ENCODE results near the gene GRIK3. TPM values are rescaled to one million over a fixed set of nuclear protein-coding genes. Genes with fewer than 3 reads are reported as not detected.

The GRIK3 gene
- total RNA-seq, 1 donor from 2014 or later = not detected

DNA sequence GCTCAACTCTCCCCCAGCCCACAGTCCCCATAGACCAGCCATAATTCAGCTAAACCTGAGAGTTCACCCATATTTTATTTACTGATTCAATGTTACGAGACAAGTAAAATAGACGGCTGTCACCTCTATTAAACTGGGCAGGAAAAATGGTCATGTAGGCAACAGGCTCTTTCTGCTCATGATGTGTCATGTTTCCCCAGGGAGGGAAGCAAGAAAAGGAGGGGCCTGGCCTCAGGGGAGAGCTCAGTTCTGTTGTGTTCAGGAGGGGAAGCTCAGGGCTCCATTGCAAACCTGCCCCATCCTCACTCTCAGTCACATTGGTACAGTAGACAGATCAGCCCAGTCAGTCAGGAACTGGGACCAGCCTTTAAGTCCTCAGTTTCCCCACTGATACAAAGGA lies 12.8 kb downstream of the GRIK3 start:
- Mint-ChIP-seq H3K27me3 (ENCODE audit: low read depth) (peaks cover 74% of the 10 kb centered on the region), H3K4me3 (no peak overlapping the region), H3K27ac (no peak overlapping the region), H3K36me3 (no peaks in the 10 kb centered on the region), H3K4me1 (no peaks in the 10 kb centered on the region), H3K9me3 (no peaks in the 10 kb centered on the region)
- no peak for DNase-seq (ENCODE audit: low spot score in 2 of 2, unreplicated experiment in 2 of 2)
- TF ChIP-seq, protein P1, sequence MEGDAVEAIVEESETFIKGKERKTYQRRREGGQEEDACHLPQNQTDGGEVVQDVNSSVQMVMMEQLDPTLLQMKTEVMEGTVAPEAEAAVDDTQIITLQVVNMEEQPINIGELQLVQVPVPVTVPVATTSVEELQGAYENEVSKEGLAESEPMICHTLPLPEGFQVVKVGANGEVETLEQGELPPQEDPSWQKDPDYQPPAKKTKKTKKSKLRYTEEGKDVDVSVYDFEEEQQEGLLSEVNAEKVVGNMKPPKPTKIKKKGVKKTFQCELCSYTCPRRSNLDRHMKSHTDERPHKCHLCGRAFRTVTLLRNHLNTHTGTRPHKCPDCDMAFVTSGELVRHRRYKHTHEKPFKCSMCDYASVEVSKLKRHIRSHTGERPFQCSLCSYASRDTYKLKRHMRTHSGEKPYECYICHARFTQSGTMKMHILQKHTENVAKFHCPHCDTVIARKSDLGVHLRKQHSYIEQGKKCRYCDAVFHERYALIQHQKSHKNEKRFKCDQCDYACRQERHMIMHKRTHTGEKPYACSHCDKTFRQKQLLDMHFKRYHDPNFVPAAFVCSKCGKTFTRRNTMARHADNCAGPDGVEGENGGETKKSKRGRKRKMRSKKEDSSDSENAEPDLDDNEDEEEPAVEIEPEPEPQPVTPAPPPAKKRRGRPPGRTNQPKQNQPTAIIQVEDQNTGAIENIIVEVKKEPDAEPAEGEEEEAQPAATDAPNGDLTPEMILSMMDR (IDR thresholded peaks at IDR 0.05; ENCODE audit: unreplicated experiment) = no peak

DNA sequence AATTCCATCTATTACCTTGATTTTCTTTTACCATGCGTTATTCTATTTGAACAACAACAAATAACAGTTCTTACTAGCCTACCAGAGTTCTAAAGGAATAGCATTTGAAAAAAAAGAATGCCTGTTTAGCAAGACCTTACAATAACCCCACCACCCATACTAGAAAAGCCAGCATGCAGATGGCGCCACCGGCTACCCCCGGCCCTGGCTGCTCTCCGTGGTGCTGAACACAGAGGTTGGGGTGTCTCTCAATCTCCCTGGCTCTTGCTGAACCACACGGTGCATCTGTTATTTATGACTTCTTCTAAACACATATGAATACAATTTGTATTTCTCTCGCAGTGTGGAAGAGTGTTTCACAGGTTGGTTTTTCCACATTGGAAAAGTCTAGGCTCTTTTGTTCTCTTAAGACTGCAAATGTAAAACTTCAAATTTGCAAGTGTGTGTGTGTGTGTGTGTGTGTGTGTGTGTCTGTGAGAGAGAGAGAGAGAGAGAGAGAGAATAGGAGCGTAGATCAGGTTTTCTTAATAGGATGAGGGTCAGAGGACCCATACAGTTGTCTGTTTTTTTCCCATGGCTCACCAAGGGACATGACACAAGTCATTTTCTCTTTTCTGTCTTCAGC lies 13.6 kb downstream of the GRIK3 start:
- no peaks in the 10 kb centered on the region for H3K9me3 Mint-ChIP-seq
- H3K4me3 Mint-ChIP-seq = no peak overlapping the region
- DNase-seq (ENCODE audit: low spot score in 2 of 2, unreplicated experiment in 2 of 2) = peak in 1 of 2 experiments; percentile 67
- TF ChIP-seq, protein P1 (IDR thresholded peaks at IDR 0.05; ENCODE audit: unreplicated experiment) = no peak
- peaks cover 68% of the 10 kb centered on the region for H3K27me3 Mint-ChIP-seq (ENCODE audit: low read depth)
- no peaks in the 10 kb centered on the region for H3K4me1 Mint-ChIP-seq
- no peak overlapping the region for H3K27ac Mint-ChIP-seq
- no peaks in the 10 kb centered on the region for H3K36me3 Mint-ChIP-seq

DNA sequence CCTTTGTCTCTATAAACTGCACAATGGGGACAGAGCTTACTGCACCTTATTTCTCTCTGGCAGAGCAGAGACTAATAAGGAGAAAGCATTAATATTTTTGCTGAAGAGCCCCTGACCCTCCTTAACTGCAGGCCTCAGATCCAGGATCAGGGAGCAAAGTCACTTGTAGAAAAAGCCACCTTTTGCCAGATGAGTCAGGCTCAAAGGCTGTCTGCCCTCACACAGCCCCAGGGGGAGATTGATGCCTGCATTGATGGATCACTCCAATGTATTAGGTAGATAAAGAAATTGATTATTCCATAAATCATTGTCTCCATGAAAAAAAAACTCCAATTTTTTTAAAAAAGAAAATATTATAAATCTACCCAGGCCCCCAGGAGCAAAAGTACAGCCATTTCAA lies 15.8 kb downstream of the GRIK3 start:
- Mint-ChIP-seq H3K27me3 (ENCODE audit: low read depth) (peaks cover 58% of the 10 kb centered on the region), H3K27ac (no peak overlapping the region)
- TF ChIP-seq, protein P1 (IDR thresholded peaks at IDR 0.05; ENCODE audit: unreplicated experiment) = no peak

GRCh38 chr1:37017720-37018119 lies 16.6 kb downstream of the GRIK3 start:
- TF ChIP-seq, protein P1 (IDR thresholded peaks at IDR 0.05; ENCODE audit: unreplicated experiment) = no peak
- H3K4me3 Mint-ChIP-seq = no peak overlapping the region
- no peaks in the 10 kb centered on the region for H3K9me3 Mint-ChIP-seq
- no peaks in the 10 kb centered on the region for H3K36me3 Mint-ChIP-seq
- H3K27me3 Mint-ChIP-seq (ENCODE audit: low read depth) = peaks cover 54% of the 10 kb centered on the region
- no peak overlapping the region for H3K27ac Mint-ChIP-seq
- no peaks in the 10 kb centered on the region for H3K4me1 Mint-ChIP-seq
- no peak for DNase-seq (ENCODE audit: low spot score in 2 of 2, unreplicated experiment in 2 of 2)

More for the DNA sequence above, 15.8 kb downstream of the GRIK3 start:
- no peak for DNase-seq (ENCODE audit: low spot score in 2 of 2, unreplicated experiment in 2 of 2)
- Mint-ChIP-seq H3K4me3 (no peak overlapping the region), H3K4me1 (no peaks in the 10 kb centered on the region), H3K36me3 (no peaks in the 10 kb centered on the region), H3K9me3 (no peaks in the 10 kb centered on the region)

DNA sequence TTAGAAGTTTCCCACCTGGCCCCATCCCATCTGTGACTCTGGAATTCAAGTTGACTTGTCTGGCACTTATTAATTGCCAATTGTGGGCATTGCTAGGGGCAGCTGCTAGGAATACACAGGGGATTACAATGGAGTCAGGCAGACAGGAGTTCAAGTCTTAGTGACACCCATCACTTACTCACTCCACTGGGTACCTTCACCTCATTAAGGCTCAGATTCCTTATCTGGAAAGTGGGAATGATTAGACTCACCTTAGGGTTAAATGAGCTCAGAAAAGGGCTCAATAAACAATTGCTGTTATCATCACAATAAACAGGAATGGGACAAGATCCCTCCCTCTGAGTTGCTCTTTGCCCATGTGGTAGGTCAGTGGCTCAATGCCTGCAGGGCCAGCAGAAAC lies 18.2 kb downstream of the GRIK3 start:
- DNase-seq (ENCODE audit: low spot score in 2 of 2, unreplicated experiment in 2 of 2) = no peak
- no peaks in the 10 kb centered on the region for H3K36me3 Mint-ChIP-seq
- peaks cover 47% of the 10 kb centered on the region for H3K27me3 Mint-ChIP-seq (ENCODE audit: low read depth)
- no peaks in the 10 kb centered on the region for H3K4me1 Mint-ChIP-seq
- H3K4me3 Mint-ChIP-seq = no peak overlapping the region
- no peaks in the 10 kb centered on the region for H3K9me3 Mint-ChIP-seq
- no peak overlapping the region for H3K27ac Mint-ChIP-seq
- TF ChIP-seq, protein P1 (IDR thresholded peaks at IDR 0.05; ENCODE audit: unreplicated experiment) = no peak
